Muscle layer of duodenum (tissue), 2 donors: ENCODE data around the gene HS6ST3.

ENCODE experiments used
- H3K27ac ChIP-seq: one replicate; pipeline ENCODE4 v1.7.0; 2013; ENCODE audit warnings: mild to moderate bottlenecking, low read length
- H3K27me3 ChIP-seq: one replicate; pipeline ENCODE4 v1.7.0; 2013; ENCODE audit warnings: low read depth, mild to moderate bottlenecking, control low read depth, low read length
- H3K36me3 ChIP-seq, 2 donors: one replicate each; pipeline ENCODE4 v1.7.0; 2013; ENCODE audit warnings: low read length in 2 of 2, control low read depth in 1 of 2, mild to moderate bottlenecking in 1 of 2; ENCODE audit not compliant: insufficient read depth in 2 of 2, control insufficient read depth in 1 of 2
- H3K4me1 ChIP-seq, 2 donors: one replicate each; pipeline ENCODE4 v1.7.0; 2013; ENCODE audit warnings: low read length in 2 of 2, mild to moderate bottlenecking in 2 of 2, control low read depth in 1 of 2, moderate library complexity in 1 of 2; ENCODE audit not compliant: insufficient read depth in 2 of 2, control insufficient read depth in 1 of 2
- H3K4me3 ChIP-seq, 2 donors: one replicate each; pipeline ENCODE4 v1.7.0; 2013; ENCODE audit warnings: low read length in 2 of 2, low read depth in 1 of 2, mild to moderate bottlenecking in 1 of 2
- H3K9me3 ChIP-seq, 2 donors: one replicate each; pipeline ENCODE4 v1.7.0; 2013; ENCODE audit warnings: low read length in 2 of 2, control low read depth in 1 of 2, mild to moderate bottlenecking in 1 of 2; ENCODE audit not compliant: control insufficient read depth in 1 of 2
- donor health status: healthy.

The HS6ST3 gene

GRCh38 chr13:96161141-96161540 is 71.2 kb downstream of the HS6ST3 start:
- Histone ChIP-seq H3K27ac (no peak overlapping the region), H3K36me3 (no peaks in the 10 kb centered on the region), H3K4me3 (no peak overlapping the region), H3K27me3 (no peaks in the 10 kb centered on the region), H3K4me1 (no peaks in the 10 kb centered on the region), H3K9me3 (no peaks in the 10 kb centered on the region)

GRCh38 chr13:96165840-96166239 is 75.9 kb downstream of the HS6ST3 start:
- no peaks in the 10 kb centered on the region for H3K9me3 ChIP-seq
- no peaks in the 10 kb centered on the region for H3K36me3 ChIP-seq
- H3K4me3 ChIP-seq, result no peak overlapping the region
- no peak overlapping the region for H3K27ac ChIP-seq
- no peaks in the 10 kb centered on the region for H3K4me1 ChIP-seq
- H3K27me3 ChIP-seq, result no peaks in the 10 kb centered on the region

- H3K36me3 ChIP-seq, result no peaks in the 10 kb centered on the region
- H3K9me3 ChIP-seq, result no peaks in the 10 kb centered on the region
- H3K4me1 ChIP-seq, result no peaks in the 10 kb centered on the region
- no peaks in the 10 kb centered on the region for H3K27me3 ChIP-seq
- no peak overlapping the region for H3K27ac ChIP-seq
- H3K4me3 ChIP-seq, result no peak overlapping the region
Observed at GRCh38 chr13:96172066-96172465, 82.2 kb downstream of the HS6ST3 start.

GRCh38 chr13:96178759-96179158 is 88.9 kb downstream of the HS6ST3 start:
- Histone ChIP-seq H3K27ac (no peak overlapping the region), H3K4me3 (no peak overlapping the region), H3K9me3 (no peaks in the 10 kb centered on the region), H3K27me3 (no peaks in the 10 kb centered on the region), H3K4me1 (no peaks in the 10 kb centered on the region), H3K36me3 (no peaks in the 10 kb centered on the region)

- Histone ChIP-seq H3K27me3 (no peaks in the 10 kb centered on the region), H3K9me3 (no peaks in the 10 kb centered on the region), H3K27ac (no peak overlapping the region), H3K36me3 (no peaks in the 10 kb centered on the region), H3K4me1 (no peaks in the 10 kb centered on the region), H3K4me3 (no peak overlapping the region)
Observed at GRCh38 chr13:96179309-96179708, 89.4 kb downstream of the HS6ST3 start.

- H3K27ac ChIP-seq, result peak overlapping the region; percentile 7
- no peaks in the 10 kb centered on the region for H3K4me1 ChIP-seq
- no peak overlapping the region for H3K4me3 ChIP-seq
- H3K36me3 ChIP-seq, result no peaks in the 10 kb centered on the region
- no peaks in the 10 kb centered on the region for H3K27me3 ChIP-seq
- H3K9me3 ChIP-seq, result no peaks in the 10 kb centered on the region
Observed at GRCh38 chr13:96181911-96182310, 92.0 kb downstream of the HS6ST3 start.

- Histone ChIP-seq H3K27ac (no peak overlapping the region), H3K4me1 (no peaks in the 10 kb centered on the region), H3K9me3 (no peaks in the 10 kb centered on the region), H3K36me3 (no peaks in the 10 kb centered on the region), H3K4me3 (no peak overlapping the region), H3K27me3 (no peaks in the 10 kb centered on the region)
Observed at GRCh38 chr13:96185818-96186217, 95.9 kb downstream of the HS6ST3 start.

GRCh38 chr13:96191367-96191766 is 101.5 kb downstream of the HS6ST3 start:
- no peaks in the 10 kb centered on the region for H3K4me1 ChIP-seq
- no peaks in the 10 kb centered on the region for H3K27me3 ChIP-seq
- H3K4me3 ChIP-seq, result no peak overlapping the region
- no peaks in the 10 kb centered on the region for H3K9me3 ChIP-seq
- H3K36me3 ChIP-seq, result no peaks in the 10 kb centered on the region
- H3K27ac ChIP-seq, result no peak overlapping the region

GRCh38 chr13:96193728-96194310 is 103.9 kb downstream of the HS6ST3 start:
- Histone ChIP-seq H3K27ac (no peak overlapping the region), H3K4me3 (no peak overlapping the region), H3K4me1 (no peaks in the 10 kb centered on the region), H3K27me3 (no peaks in the 10 kb centered on the region), H3K9me3 (no peaks in the 10 kb centered on the region), H3K36me3 (no peaks in the 10 kb centered on the region)

GRCh38 chr13:96198038-96198437 is 108.1 kb downstream of the HS6ST3 start:
- no peaks in the 10 kb centered on the region for H3K27me3 ChIP-seq
- H3K4me3 ChIP-seq, result no peak overlapping the region
- no peaks in the 10 kb centered on the region for H3K36me3 ChIP-seq
- no peaks in the 10 kb centered on the region for H3K9me3 ChIP-seq
- H3K27ac ChIP-seq, result no peak overlapping the region
- H3K4me1 ChIP-seq, result no peaks in the 10 kb centered on the region

- H3K27me3 ChIP-seq, result no peaks in the 10 kb centered on the region
- no peaks in the 10 kb centered on the region for H3K36me3 ChIP-seq
Observed at GRCh38 chr13:96199315-96199714, 109.4 kb downstream of the HS6ST3 start.

GRCh38 chr13:96200810-96201209 is 110.9 kb downstream of the HS6ST3 start:
- H3K27me3 ChIP-seq, result no peaks in the 10 kb centered on the region
- no peaks in the 10 kb centered on the region for H3K9me3 ChIP-seq
- no peaks in the 10 kb centered on the region for H3K36me3 ChIP-seq
- H3K4me3 ChIP-seq, result no peak overlapping the region
- no peak overlapping the region for H3K27ac ChIP-seq
- H3K4me1 ChIP-seq, result no peaks in the 10 kb centered on the region

More at GRCh38 chr13:96199315-96199714, 109.4 kb downstream of the HS6ST3 start:
- H3K4me1 ChIP-seq, result no peaks in the 10 kb centered on the region
- no peak overlapping the region for H3K4me3 ChIP-seq
- no peak overlapping the region for H3K27ac ChIP-seq
- H3K9me3 ChIP-seq, result no peaks in the 10 kb centered on the region
